Measurements from ENCODE around the gene DCPS.

DNA sequence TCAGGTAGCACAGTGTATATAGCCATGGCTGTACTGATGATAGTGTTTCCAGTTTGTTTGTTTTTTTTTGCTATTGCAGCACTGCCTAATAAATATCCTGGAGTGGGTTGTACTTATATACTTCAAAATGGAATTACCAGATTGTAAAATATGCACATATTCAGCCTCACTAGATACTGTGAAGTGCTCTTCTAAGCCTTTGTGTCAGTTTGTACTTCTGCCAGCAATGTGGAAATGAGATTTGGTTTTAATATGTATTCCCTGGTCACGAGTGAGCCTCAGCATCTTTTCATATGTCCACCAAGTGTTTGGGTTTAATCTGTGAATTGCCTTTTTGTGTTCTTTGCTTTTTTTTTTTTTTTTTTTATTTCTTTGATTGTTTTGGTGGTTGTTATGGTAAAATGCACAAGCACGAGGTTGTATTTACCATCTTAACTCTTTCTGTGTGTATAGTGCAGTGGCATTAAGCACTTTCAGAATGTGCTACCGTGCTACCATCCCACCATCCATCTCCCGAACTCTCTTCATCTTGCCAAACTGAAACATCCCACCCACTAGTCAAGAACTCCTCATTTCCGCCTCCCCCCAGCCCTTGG is 86.5 kb downstream of the DCPS start:
- TF ChIP-seq, protein P1, sequence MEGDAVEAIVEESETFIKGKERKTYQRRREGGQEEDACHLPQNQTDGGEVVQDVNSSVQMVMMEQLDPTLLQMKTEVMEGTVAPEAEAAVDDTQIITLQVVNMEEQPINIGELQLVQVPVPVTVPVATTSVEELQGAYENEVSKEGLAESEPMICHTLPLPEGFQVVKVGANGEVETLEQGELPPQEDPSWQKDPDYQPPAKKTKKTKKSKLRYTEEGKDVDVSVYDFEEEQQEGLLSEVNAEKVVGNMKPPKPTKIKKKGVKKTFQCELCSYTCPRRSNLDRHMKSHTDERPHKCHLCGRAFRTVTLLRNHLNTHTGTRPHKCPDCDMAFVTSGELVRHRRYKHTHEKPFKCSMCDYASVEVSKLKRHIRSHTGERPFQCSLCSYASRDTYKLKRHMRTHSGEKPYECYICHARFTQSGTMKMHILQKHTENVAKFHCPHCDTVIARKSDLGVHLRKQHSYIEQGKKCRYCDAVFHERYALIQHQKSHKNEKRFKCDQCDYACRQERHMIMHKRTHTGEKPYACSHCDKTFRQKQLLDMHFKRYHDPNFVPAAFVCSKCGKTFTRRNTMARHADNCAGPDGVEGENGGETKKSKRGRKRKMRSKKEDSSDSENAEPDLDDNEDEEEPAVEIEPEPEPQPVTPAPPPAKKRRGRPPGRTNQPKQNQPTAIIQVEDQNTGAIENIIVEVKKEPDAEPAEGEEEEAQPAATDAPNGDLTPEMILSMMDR (IDR thresholded peaks at IDR 0.05): no peak
- TF ChIP-seq POLR2AphosphoS5 (IDR thresholded peaks at IDR 0.05; ENCODE audit: insufficient read depth in 1 of 2, low read depth in 1 of 2): no peak
- no peak for TF ChIP-seq POLR2A (IDR thresholded peaks at IDR 0.05)
